Left ventricle myocardium superior (tissue), 1 donor: Measurements from ENCODE around the gene KRTAP10-2. TPM values are rescaled to one million over a fixed set of nuclear protein-coding genes. Genes with fewer than 3 reads are reported as not detected.

Source experiments
- ATAC-seq: fragments of 200-7000 bp; cut with Tn5 transposase; one replicate; pipeline ENCODE4 v1.9.1; 2020; ENCODE audit warnings: mild to moderate bottlenecking, moderate library complexity
- DNase-seq: peaks from one replicate; pipeline ENCODE4 v3.0.0-alpha.2; 2020
- intact Hi-C: fragments of 100-400 bp; cut with micrococcal nuclease; formaldehyde crosslinking; loops from one replicate; pipeline ENCODE4 v1.11.0; 2022
- total RNA-seq: library from RNA; stranded (reverse); fragmentation: NEBNext Ultra II Directional; extraction: Animal tissue kit (Norgen Biotek cat#: 25700); gene quantifications from one replicate; pipeline ENCODE4 v1.2.1, GENCODE V29; 2021
- donor health status: DM: no; HTN: yes; CAD: no; lungs with severe emphysema.

The KRTAP10-2 gene
- total RNA-seq, 1 donor from 2014 or later, result not detected

GRCh38 chr21:44519346-44520325 is 31.7 kb downstream of the KRTAP10-2 start:
- ATAC-seq (no peak), DNase-seq (peak; percentile 11)
- intact Hi-C loops, result no loop called here

DNA sequence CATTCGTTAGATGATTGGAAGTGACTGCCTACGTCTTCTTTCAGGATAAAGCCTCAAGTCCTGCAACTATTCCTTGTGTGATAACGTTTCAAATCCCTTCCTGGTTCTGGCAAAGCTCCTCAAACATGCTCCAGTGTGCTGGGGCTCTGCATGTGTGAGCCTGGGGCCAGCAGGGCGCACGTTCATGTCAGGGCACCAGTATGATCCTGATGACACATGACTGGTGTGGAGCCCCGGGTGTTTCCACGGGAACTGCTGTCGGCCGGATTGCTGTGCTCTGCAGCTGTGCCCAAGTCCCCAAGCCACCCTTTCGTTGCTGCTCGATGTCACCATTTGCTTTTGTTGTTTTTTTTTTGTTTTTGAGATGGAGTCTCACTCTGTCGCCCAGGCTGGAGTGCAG is 32.6 kb downstream of the KRTAP10-2 start:
- intact Hi-C loops, result no loop called here

DNA sequence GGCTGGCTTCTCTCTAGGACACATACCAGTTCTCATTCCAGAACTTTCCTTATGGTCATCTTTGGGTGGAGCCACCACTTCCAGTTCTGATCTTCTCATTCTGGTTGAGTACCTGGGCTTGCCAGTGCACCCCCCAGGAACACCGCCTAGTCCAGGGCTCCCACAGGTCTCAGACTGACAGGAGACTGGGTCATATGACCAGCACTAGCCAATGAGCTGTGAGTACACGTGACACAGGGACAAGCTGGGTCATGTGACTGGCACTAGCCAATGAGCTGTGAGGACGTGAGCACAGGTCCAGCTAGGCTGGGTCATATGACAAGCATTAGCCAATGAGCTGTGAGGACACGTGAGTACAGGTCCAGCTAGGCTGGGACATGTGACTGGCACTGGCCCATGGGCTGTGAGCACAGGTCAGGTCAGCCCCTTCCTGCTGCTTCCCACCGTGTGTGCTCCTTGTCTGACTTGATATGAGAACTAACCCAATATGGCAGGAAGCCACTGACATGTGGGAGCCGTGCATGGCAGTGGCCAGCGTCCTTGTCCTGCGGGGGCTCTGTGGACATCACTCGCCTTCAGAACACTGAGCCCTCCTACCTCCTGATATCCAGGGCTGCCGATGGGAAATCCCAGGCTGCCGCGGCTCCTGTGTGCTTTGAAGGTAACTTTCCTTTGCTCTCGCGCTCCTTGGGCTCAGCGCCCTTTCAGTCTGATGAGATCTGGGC is 34.0 kb downstream of the KRTAP10-2 start:
- ATAC-seq (no peak), DNase-seq (no peak)
- intact Hi-C loops, result no loop called here

More for the DNA sequence above, 32.6 kb downstream of the KRTAP10-2 start:
- DNase-seq (peak; percentile 18), ATAC-seq (no peak)

GRCh38 chr21:44516828-44517174 is 34.5 kb downstream of the KRTAP10-2 start:
- intact Hi-C loops, result no loop called here
- DNase-seq (no peak), ATAC-seq (no peak)

GRCh38 chr21:44516342-44516741 is 35.0 kb downstream of the KRTAP10-2 start:
- intact Hi-C loops, result no loop called here
- ATAC-seq (no peak), DNase-seq (no peak)

- DNase-seq, result no peak
- intact Hi-C loops, result no loop called here
- no peak for ATAC-seq
These were observed 35.7 kb downstream of the KRTAP10-2 start for GRCh38 chr21:44515359-44516165.

GRCh38 chr21:44514746-44515358 is 36.5 kb downstream of the KRTAP10-2 start:
- DNase-seq (no peak), ATAC-seq (no peak)
- intact Hi-C loops, result no loop called here

- ATAC-seq, result no peak
- intact Hi-C loops, result no loop called here
- no peak for DNase-seq
These were observed 37.1 kb downstream of the KRTAP10-2 start for GRCh38 chr21:44514218-44514520.

DNA sequence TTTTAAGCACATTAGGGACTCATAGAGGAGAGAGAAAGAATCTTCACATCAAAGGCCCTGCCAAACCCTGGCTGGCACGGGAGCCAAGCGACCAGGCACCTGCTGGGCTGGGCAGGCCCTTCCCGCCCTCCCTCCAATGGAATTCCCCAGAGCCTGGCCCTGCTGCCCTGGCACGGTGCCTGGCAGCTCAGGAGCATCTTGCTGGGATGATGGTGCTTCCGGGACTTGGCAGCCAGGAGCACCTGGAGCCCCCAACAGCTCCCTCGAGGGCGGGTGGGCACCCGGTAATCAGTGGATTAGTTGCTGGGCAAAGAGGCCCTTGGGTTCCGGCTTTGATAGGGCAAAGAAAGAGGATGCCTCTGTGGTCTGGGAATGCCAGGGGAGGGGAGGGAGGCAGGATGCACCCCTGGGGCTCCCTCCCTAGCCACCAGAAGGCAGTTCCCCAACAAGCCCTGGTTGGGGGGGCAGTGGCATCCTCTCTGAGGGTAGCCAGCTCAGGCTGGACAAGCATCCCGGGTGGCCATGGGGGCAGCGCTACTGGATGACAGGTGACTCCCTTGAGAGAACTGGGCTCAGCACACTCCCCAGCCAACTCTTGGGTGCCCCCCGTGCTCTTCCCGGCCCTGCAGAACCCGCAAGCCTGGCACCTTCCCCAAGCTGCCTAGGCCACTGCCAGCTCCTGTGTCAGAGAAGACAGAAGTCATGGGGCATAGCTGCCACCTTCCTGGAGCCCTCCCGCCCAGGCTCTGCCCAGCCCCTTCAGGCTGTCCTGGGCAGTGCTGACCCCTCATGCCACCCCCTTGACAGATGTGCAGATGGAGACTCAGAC is 37.7 kb downstream of the KRTAP10-2 start:
- intact Hi-C loops, result no loop called here
- ATAC-seq, result no peak
- DNase-seq, result peak; percentile 54

- no peak for DNase-seq
These were observed 38.6 kb downstream of the KRTAP10-2 start for GRCh38 chr21:44512496-44513388.

DNA sequence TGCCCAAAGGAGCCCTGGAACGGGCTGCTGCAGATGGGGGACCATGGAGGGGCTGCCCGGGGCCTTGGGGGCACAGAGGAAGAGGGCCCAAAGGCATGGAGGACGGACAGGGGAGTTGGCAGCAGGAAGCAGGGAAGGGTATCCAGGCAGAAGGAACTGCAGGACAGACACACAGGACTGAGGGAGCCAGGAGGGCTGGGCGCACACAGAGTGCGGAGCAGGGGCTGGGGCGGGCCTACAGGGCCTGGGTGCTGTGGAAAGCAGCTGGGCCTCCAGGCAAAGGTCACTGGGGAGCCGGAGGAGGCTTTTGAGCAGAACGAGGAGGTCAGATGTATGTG is 39.4 kb downstream of the KRTAP10-2 start:
- no peak for DNase-seq
- no peak for ATAC-seq
- intact Hi-C loops, result no loop called here

More at GRCh38 chr21:44512496-44513388, 38.6 kb downstream of the KRTAP10-2 start:
- intact Hi-C loops, result no loop called here
- ATAC-seq, result no peak

DNA sequence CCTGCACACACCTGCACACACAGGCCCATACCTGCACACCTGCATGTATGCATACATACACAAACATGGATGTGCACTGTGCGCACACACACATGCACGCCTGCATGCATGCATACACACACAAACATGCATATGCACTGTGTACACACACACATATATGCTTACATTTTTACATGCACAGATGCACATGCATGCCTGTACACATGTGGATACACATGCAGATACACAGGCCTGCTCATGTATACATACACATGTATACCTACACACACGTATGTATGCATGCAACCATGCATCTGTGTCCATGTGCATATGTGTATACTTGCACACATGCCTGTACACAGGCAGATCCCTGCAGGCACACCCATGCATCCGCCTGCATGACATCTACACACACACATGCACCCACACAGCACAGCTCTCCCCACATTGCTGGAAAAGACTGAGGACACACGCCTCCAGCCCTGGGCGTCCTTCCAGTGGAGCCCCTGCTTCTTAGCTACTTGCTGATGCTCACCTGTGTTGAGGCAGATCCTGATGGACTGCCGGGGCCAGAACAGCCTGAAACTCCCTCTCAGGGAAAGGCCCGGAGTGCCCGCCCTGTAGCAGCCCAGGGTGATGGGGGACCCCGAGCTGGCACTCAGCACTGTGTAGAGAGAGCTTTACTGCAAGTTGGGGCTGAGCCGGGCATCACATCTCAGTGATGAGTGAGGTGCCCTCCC is 39.9 kb downstream of the KRTAP10-2 start:
- DNase-seq (no peak), ATAC-seq (no peak)
- intact Hi-C loops, result no loop called here

- DNase-seq, result peak; percentile 72
- intact Hi-C loops, result no loop called here
- peak; percentile 71 for ATAC-seq
These were observed 40.6 kb downstream of the KRTAP10-2 start for GRCh38 chr21:44510508-44511218.

GRCh38 chr21:44510109-44510507 is 41.2 kb downstream of the KRTAP10-2 start:
- no peak for ATAC-seq
- no peak for DNase-seq
- intact Hi-C loops, result no loop called here

DNA sequence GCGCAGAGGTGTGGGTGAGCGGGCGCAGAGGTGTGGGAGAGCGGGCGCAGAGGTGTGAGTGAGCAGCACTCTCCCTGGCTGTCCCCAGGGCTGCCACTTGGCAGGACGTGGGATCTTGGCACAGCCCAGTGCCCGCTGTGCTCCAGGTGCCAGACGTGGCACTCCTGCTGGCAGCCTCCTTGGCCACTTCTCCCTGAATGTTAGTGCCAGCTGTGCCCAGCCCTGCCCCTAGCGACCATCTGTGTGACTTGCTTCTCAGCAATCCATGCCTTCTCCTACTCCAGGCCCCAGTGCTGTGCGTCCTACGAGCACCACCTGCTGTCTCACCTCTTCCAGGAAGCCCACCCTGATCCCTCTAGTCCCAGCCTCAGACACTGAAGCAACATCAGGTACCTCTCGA is 41.8 kb downstream of the KRTAP10-2 start:
- intact Hi-C loops, result no loop called here
- ATAC-seq (peak; percentile 93), DNase-seq (peak; percentile 91)

GRCh38 chr21:44508711-44509445 is 42.4 kb downstream of the KRTAP10-2 start:
- intact Hi-C loops, result no loop called here
- ATAC-seq (no peak), DNase-seq (peak; percentile 6)
